SK-N-MC (cell line): ENCODE measurements around the gene CLSTN2.

Source experiments
- FOXP2 ChIP-seq: optimal IDR thresholded peaks from 2 replicates; pipeline ENCODE3; 2011; ENCODE audit warnings: mild to moderate bottlenecking, moderate library complexity; ENCODE audit not compliant: insufficient read depth; ENCODE audit errors: extremely low read length, control extremely low read depth
- POLR2AphosphoS5 ChIP-seq: IDR thresholded peaks from 2 replicates; pipeline ENCODE4 v1.6.1; 2012; ENCODE audit warnings: mild to moderate bottlenecking, low read depth, low read length, borderline replicate concordance

GRCh38 chr3:140114789-140115080 is 179.8 kb downstream of the CLSTN2 start:
- no peak for TF ChIP-seq FOXP2
- no peak for TF ChIP-seq POLR2AphosphoS5
